Stromal cell of bone marrow (primary cell): ENCODE results near the gene VAPB.

Experiments
- DNase-seq: peaks from one replicate; pipeline ENCODE4 v3.0.0-alpha.2; 2012; ENCODE audit warnings: low read depth

Gene VAPB

GRCh38 chr20:58436868-58437645 lies 48.0 kb downstream of the VAPB start:
- no peak for DNase-seq

GRCh38 chr20:58438970-58439808 lies 50.2 kb downstream of the VAPB start:
- no peak for DNase-seq

GRCh38 chr20:58440021-58440767 lies 51.2 kb downstream of the VAPB start:
- DNase-seq, result no peak

GRCh38 chr20:58441723-58442122 lies 52.7 kb downstream of the VAPB start:
- no peak for DNase-seq

- no peak for DNase-seq
Measured at GRCh38 chr20:58444746-58445255, 55.8 kb downstream of the VAPB start.

GRCh38 chr20:58446264-58446959 lies 57.4 kb downstream of the VAPB start:
- no peak for DNase-seq

GRCh38 chr20:58446960-58447265 lies 57.9 kb downstream of the VAPB start:
- no peak for DNase-seq

GRCh38 chr20:58447511-58448391 lies 58.7 kb downstream of the VAPB start:
- peak; percentile 25 for DNase-seq

GRCh38 chr20:58448958-58449357 lies 59.9 kb downstream of the VAPB start:
- DNase-seq, result no peak

- DNase-seq, result no peak
Measured at GRCh38 chr20:58449681-58450221, 60.7 kb downstream of the VAPB start.

- DNase-seq, result no peak
Measured at GRCh38 chr20:58450254-58450653, 61.2 kb downstream of the VAPB start.

GRCh38 chr20:58452667-58453255 lies 63.7 kb downstream of the VAPB start:
- DNase-seq, result no peak

- no peak for DNase-seq
Measured at GRCh38 chr20:58453391-58453790, 64.4 kb downstream of the VAPB start.

- no peak for DNase-seq
Measured at GRCh38 chr20:58454460-58454859, 65.4 kb downstream of the VAPB start.

- DNase-seq, result no peak
Measured at GRCh38 chr20:58457083-58457695, 68.2 kb downstream of the VAPB start.

- no peak for DNase-seq
Measured at GRCh38 chr20:58458342-58459057, 69.5 kb downstream of the VAPB start.

GRCh38 chr20:58459058-58459750 lies 70.2 kb downstream of the VAPB start:
- DNase-seq, result no peak

- no peak for DNase-seq
Measured at GRCh38 chr20:58461104-58461503, 72.1 kb downstream of the VAPB start.
